ENCODE data around the gene CIDEA. TPM values are rescaled to one million over a fixed set of nuclear protein-coding genes. Genes with fewer than 3 reads are reported as not detected.

Gene CIDEA
- total RNA-seq, 1 donor from 2014 or later, result 0.53 TPM

- H3K27me3 ChIP-seq (ENCODE audit: control insufficient read depth, insufficient read depth, low read length), result peaks cover 18% of the 10 kb centered on the region
- FAIRE-seq, result no peak
- H3K36me3 ChIP-seq (ENCODE audit: control insufficient read depth, insufficient read depth, low read length), result no peaks in the 10 kb centered on the region
- no peak for DNase-seq (ENCODE audit: low read depth)
- H3K4me3 ChIP-seq (ENCODE audit: low read depth, low read length), result no peak overlapping the region
- TF ChIP-seq, protein P1, sequence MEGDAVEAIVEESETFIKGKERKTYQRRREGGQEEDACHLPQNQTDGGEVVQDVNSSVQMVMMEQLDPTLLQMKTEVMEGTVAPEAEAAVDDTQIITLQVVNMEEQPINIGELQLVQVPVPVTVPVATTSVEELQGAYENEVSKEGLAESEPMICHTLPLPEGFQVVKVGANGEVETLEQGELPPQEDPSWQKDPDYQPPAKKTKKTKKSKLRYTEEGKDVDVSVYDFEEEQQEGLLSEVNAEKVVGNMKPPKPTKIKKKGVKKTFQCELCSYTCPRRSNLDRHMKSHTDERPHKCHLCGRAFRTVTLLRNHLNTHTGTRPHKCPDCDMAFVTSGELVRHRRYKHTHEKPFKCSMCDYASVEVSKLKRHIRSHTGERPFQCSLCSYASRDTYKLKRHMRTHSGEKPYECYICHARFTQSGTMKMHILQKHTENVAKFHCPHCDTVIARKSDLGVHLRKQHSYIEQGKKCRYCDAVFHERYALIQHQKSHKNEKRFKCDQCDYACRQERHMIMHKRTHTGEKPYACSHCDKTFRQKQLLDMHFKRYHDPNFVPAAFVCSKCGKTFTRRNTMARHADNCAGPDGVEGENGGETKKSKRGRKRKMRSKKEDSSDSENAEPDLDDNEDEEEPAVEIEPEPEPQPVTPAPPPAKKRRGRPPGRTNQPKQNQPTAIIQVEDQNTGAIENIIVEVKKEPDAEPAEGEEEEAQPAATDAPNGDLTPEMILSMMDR (IDR thresholded peaks at IDR 0.05; ENCODE audit: insufficient read depth, low read length, severe bottlenecking), result no peak
Observed at GRCh38 chr18:12253027-12253426, 1.1 kb upstream of the CIDEA start.

DNA sequence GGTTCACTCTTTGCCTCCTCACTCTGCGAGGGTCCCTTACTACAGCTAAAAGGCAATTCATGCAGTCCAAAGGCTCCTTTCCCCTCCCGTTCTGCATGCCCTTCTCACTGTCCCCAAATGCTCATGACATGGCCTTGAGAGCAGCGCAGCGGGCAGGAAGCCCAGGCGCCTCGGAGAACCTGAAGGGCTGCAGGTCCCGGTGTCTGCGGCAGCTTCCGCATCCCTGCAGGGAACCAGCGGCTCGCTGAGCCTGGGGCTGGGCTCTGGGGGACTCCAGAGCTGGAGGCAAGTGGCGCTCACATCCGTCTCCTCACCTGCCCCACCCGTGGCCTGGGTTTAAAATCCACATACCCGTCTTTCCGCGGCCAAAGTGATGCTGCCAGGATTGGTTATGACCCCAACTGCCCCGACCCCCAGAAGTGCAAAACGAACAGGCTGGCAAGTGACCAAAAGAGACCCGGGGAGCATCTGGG is 462 bp upstream of the CIDEA start:
- peak overlapping the region; percentile 11 for H3K4me3 ChIP-seq (ENCODE audit: low read depth, low read length)
- FAIRE-seq (no peak), DNase-seq (ENCODE audit: low read depth) (no peak)

GRCh38 chr18:12254820-12255511 is 805 bp downstream of the CIDEA start:
- TF ChIP-seq, protein P1 (IDR thresholded peaks at IDR 0.05; ENCODE audit: insufficient read depth, low read length, severe bottlenecking), result no peak
- Histone ChIP-seq H3K36me3 (ENCODE audit: control insufficient read depth, insufficient read depth, low read length) (no peaks in the 10 kb centered on the region), H3K4me3 (ENCODE audit: low read depth, low read length) (no peak overlapping the region), H3K27me3 (ENCODE audit: control insufficient read depth, insufficient read depth, low read length) (peaks cover 17% of the 10 kb centered on the region)
- no peak for DNase-seq (ENCODE audit: low read depth)
- no peak for FAIRE-seq

More for the DNA sequence above, 462 bp upstream of the CIDEA start:
- no peaks in the 10 kb centered on the region for H3K36me3 ChIP-seq (ENCODE audit: control insufficient read depth, insufficient read depth, low read length)
- TF ChIP-seq, protein P1 (IDR thresholded peaks at IDR 0.05; ENCODE audit: insufficient read depth, low read length, severe bottlenecking), result no peak
- H3K27me3 ChIP-seq (ENCODE audit: control insufficient read depth, insufficient read depth, low read length), result peaks cover 17% of the 10 kb centered on the region

DNA sequence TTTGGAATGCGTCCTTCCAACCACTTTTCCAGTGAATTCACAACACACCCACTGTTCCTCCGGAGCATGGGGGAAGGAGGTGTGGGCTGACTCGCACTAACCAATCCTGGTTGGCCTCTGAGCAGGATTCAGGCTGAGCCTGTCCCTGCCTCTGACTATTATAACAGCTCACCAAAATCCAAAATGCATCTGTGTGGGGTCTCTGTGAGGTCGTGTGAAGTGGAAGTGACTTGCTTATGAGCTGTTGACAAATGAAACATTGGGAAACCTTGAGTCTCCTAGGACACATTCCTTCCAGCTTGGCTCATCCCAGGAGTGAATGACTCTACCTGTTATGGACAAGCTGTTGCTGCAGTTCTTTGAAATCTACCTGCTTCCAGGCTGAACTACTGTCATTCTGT is 1.5 kb downstream of the CIDEA start:
- TF ChIP-seq, protein P1 (IDR thresholded peaks at IDR 0.05; ENCODE audit: insufficient read depth, low read length, severe bottlenecking), result no peak
- H3K36me3 ChIP-seq (ENCODE audit: control insufficient read depth, insufficient read depth, low read length), result no peaks in the 10 kb centered on the region
- no peak overlapping the region for H3K4me3 ChIP-seq (ENCODE audit: low read depth, low read length)
- peak; percentile 97 for FAIRE-seq
- DNase-seq (ENCODE audit: low read depth), result peak; percentile 90
- peaks cover 17% of the 10 kb centered on the region for H3K27me3 ChIP-seq (ENCODE audit: control insufficient read depth, insufficient read depth, low read length)

- no peaks in the 10 kb centered on the region for H3K36me3 ChIP-seq (ENCODE audit: control insufficient read depth, insufficient read depth, low read length)
- DNase-seq (ENCODE audit: low read depth) (no peak), FAIRE-seq (no peak)
- TF ChIP-seq, protein P1 (IDR thresholded peaks at IDR 0.05; ENCODE audit: insufficient read depth, low read length, severe bottlenecking), result no peak
- H3K4me3 ChIP-seq (ENCODE audit: low read depth, low read length), result no peak overlapping the region
- H3K27me3 ChIP-seq (ENCODE audit: control insufficient read depth, insufficient read depth, low read length), result peaks cover 14% of the 10 kb centered on the region
Observed at GRCh38 chr18:12256951-12257350, 2.8 kb downstream of the CIDEA start.
